HG02763 (cell line): ENCODE results near the gene ROBO2.

Source experiments
- ATAC-seq: cut with Tn5 transposase; IDR thresholded peaks from one replicate; pipeline ENCODE4 v1.9.1; 2021; ENCODE audit warnings: mild to moderate bottlenecking, moderate library complexity; ENCODE audit not compliant: unreplicated experiment

Gene ROBO2

GRCh38 chr3:77051591-77051990 is 11.7 kb downstream of the ROBO2 start:
- ATAC-seq: no peak

DNA sequence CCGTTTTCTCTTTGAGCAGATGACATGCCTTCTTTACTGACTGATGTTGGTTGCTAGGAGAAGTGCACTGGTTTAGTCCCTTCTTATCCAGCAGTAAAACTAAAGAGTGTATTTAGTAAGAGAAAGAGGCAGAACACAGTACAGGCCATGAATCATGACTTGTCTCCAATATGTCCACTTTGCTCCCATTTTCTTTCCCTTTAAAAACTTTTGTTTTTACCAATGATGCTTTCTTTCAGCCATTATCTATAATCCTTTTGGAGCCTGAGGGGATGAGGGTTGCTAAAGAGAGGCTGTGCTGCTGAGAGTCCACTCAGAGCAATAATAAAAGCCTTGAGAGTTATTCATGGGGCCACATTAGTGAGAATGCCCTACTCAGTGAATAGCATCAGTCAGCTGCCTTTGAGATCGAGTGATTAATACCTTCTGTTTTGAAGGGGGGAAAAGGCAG is 12.2 kb downstream of the ROBO2 start:
- ATAC-seq: no peak

- no peak for ATAC-seq
Measured at GRCh38 chr3:77052733-77053670, 13.1 kb downstream of the ROBO2 start.

- no peak for ATAC-seq
Measured at GRCh38 chr3:77053795-77054194, 13.9 kb downstream of the ROBO2 start.

DNA sequence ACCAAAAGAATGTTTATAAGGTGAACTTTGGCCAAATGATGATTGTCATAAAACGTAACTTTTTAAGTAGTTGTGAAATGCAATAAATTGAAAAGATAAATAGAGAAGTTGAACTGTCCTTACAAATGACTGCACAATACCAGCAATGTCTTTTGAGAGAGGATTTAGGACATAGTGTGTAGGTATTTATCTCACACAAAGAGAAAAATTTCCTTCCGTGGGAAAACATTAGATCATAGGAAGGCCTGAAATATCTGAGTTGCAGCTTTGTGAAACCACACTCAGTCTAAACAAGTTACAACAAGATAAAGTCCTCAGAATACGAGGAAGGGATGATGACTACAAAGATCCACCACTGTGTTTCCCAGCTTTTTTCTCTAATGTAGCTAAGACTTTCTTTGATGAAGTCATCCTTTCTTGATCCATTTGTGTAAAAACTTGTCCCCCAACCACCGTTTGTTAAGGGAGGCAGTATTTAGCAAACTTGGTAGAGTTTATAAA is 16.0 kb downstream of the ROBO2 start:
- ATAC-seq: no peak

GRCh38 chr3:77059354-77059753 is 19.5 kb downstream of the ROBO2 start:
- ATAC-seq: no peak

DNA sequence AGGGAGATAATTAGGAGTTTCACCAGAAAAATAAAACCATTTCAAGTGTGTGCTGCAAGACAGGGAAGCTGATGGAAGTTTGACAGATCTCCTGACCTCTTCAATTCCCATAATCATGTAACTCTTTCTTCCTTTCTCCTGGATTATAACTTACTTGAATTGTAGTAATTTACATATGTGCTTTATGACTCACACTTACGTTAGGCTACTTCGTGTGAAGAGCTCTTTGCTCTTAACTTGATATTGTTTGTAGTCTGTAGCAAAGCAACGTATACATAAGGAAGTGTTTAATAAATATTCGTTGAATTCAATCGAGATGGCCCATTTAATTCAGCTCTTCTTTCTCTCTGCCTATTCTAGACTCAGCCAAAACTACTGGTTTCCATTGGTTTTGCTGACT is 23.5 kb downstream of the ROBO2 start:
- no peak for ATAC-seq

DNA sequence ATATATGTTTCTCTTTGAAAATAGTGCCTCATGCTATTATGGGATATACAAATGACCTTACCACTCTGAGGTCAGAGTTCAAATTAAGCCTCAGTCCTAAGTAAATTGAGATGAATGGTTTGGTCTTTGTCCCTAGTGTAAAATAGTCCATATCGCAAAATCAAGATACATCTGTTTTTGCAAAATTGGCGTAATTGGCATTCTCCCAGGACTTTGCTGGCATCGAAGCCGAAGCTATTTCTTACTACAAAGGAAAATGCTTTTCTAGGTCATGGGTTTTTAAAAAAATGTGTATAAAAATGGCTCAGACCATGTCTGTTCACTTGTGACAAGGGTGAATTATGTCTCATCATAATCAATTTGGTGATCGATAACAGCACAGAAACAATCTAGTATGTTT is 25.9 kb downstream of the ROBO2 start:
- no peak for ATAC-seq

DNA sequence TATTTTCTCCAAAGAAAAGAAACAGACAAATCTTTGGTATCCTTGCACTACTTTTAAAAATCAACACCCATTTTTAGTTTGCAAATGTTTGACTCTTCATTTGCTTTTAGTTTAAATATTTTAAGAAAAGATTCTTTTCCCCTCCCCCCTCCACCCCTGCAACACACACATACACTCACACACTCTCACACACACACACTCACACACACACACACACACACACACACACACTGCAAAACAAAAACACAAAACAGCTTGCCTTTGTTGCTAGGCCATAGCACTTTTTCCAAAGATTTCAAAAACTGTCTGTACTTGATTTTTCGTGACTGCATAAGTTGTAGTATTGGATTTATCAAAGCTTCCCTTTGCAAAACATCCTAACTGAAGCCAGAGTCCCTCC is 26.9 kb downstream of the ROBO2 start:
- ATAC-seq: no peak

GRCh38 chr3:77068808-77069207 is 28.9 kb downstream of the ROBO2 start:
- ATAC-seq: no peak

- ATAC-seq: no peak
Measured at GRCh38 chr3:77071364-77071763, 31.5 kb downstream of the ROBO2 start.

- ATAC-seq: no peak
Measured at GRCh38 chr3:77071809-77072208, 31.9 kb downstream of the ROBO2 start.

- no peak for ATAC-seq
Measured at GRCh38 chr3:77072232-77072631, 32.3 kb downstream of the ROBO2 start.

- ATAC-seq: no peak
Measured at GRCh38 chr3:77078279-77078678, 38.4 kb downstream of the ROBO2 start.

DNA sequence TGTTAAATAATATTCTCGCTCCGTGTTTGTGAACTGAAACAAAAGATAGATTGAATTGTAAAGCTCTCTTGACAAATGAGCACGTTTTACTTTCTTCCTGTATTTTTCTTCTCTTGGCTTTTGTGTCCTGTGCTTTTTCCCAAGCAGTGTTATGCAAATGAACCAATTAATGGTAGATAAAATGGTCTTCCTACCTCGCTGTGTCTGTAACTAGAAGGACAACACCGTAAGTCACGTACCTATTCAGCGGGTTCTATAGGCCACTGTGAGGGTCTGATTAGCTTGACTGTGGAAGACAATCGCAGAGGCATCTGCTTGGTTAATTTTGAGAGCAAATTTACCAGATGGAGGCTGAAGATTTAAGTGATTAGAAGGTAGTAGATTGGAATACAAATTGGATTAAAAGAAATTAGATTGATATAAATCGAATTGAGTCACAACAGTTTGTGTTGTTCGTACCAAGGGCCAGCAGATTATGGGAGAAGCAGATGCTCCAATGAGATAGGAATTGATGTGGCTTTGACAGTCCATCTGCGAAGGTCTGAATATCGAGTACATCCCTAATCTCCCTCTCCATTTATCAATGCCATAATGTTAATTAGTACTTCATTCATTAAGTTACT is 40.2 kb downstream of the ROBO2 start:
- ATAC-seq: no peak

DNA sequence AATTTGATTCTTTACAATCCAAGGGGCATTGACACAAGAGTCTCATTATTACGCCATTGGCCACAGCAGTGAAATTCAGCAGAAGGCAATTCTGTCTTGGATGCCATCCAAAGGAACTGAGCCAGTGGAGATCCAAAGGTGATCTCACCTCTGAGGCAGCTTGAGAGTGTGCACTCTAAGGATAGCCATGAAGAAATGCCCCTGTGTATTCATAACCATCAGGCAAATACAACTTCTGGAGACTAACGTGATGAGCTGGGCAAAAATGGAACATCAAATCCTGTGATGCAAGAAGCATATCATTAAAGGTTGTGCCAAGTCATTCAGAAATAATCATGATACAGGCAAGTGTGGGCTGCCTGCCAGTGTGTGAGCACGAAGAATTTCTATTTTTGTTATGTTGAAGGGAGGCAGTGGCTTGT is 41.4 kb downstream of the ROBO2 start:
- no peak for ATAC-seq

GRCh38 chr3:77084511-77084910 is 44.6 kb downstream of the ROBO2 start:
- no peak for ATAC-seq

- ATAC-seq: no peak
Measured at GRCh38 chr3:77086408-77086807, 46.5 kb downstream of the ROBO2 start.

GRCh38 chr3:77091809-77092208 is 51.9 kb downstream of the ROBO2 start:
- ATAC-seq: no peak

DNA sequence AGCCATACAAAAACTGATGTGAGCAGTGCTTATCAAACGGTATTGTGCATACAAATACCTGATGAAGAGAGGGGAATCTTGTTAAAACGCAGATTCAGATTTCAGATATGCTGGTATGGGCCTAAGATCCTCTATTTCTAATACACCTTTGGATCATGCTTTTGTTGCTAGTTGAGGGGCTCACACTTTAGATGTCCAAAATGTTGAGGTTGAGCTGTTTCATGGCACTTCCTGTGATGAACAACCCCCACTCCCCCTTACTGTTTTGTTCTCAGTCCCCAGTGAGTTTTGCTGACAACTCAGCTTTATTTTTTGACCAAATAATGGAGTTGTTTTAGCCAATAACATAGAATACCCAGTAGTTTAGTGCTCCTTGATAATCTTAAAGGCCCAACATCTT is 53.2 kb downstream of the ROBO2 start:
- ATAC-seq: no peak

GRCh38 chr3:77096145-77096544 is 56.2 kb downstream of the ROBO2 start:
- ATAC-seq: no peak
